ENCODE data around the gene RNF34.
A peak's percentile ranks its signal among the peaks of the same experiment; 100 is the strongest.

Gene RNF34

DNA sequence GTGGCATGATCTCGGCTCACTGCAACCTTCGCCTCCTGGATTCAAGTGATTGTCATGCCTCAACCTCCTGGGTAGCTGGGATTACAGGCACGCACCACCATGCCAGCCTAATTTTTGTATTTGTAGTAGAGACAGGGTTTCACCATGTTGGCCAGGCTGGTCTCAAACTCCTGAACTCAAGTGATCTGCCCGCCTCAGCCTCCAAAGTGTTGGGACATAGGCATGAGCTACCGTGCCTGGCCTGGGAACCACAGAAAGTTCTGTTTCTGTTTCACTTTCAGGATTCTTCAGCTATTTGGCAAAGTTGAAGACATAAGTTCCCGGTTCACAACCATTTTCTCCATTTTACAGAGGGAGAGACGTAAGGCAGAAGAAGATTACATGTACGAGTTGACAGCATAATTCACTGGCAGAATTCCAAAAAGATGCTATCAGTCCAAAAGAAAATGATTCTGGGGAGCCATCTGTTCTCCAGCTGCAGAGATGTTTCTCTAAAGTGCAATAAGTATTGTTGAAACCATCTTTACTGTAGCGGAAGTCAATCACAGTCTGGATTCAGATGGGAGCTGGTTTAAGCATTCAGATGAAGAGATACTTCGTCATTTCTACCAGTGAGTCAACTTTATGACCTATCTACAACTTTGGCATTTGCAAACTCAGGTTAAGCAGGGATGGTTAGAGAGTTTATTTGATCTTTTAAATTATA, 8.1 kb upstream of the RNF34 start:
- no peak for DNase-seq

DNA sequence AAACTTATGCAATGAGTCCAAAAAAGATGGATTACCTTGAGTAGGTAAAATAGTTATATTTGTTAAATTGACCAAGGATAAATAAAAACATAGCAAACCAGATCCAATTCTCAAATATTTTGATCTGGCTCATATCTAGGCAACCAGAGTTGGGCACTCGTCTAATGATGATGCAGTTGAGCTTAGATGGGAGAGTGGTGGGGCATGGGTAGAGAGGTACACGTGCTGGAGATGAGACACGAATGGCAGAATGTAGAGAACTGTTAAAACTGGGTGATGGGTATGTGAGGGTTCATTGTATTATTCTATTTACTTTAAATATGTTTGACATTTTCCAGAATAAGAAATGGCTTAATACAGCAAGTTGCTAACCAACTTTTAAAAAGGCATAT, 7.6 kb upstream of the RNF34 start:
- no peak for DNase-seq

GRCh38 chr12:121397521-121397920, 2.4 kb upstream of the RNF34 start:
- no peak for DNase-seq

GRCh38 chr12:121398355-121398754, 1.6 kb upstream of the RNF34 start:
- DNase-seq = no peak

DNA sequence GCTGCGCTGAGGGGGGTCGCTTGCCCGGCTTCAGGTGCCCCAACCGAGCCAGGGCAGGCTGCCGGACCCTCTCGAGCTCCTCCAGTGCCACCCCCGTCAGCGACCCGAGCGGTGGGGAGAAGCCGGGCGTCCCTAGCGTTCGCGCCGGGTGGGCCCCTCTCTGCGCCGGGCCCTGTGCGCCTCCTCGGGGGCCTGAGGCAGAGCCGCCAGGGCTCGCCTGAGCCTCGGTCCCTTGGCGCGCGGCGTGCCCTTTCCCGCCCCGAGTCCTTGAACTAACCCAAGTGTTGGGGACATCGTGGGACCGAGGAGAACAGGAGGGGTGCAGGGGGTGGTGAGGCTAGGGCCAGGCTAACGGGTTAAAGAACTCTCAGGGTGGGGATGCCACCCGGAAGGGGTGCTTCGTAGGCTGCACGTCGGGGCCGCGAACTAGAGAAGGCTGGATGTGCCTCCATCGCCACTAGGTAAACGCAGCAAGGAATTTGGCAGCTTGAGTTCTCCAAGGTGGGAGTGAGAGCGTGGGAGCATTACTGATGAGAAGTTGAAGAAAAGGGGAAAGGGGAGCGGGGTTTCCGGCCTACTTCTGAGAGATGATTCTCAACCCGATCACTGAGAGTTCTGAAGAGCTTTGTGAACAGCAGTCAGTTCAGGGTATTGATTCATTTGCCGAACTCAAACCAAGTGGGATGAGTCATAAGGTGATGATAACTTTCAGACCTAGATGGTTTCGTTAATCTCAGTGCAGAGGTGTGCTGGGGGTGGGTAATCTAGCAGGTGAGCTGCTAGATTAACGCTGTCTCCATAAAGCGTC, 618 bp downstream of the RNF34 start:
- peak; percentile 97 for DNase-seq

DNA sequence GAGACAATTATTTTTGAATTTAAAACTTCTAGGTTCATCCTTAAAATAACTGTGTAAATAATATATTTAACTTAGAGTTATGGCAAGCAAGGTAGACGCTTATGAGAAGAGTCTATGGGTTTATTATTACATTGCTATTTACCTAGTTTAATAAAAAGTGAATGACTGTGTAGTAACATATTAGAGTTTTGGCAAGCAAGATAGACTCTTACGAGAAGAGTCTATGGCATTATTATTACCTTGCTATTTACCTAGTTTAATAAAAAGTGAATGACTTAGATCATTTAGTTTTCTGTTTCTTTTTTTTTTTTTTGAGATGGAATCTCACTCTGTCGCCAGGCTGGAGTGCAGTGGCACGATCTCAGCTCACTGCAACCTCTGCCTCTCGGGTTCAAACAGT, 3.8 kb downstream of the RNF34 start:
- DNase-seq = no peak

GRCh38 chr12:121404734-121405133, 4.8 kb downstream of the RNF34 start:
- no peak for DNase-seq

DNA sequence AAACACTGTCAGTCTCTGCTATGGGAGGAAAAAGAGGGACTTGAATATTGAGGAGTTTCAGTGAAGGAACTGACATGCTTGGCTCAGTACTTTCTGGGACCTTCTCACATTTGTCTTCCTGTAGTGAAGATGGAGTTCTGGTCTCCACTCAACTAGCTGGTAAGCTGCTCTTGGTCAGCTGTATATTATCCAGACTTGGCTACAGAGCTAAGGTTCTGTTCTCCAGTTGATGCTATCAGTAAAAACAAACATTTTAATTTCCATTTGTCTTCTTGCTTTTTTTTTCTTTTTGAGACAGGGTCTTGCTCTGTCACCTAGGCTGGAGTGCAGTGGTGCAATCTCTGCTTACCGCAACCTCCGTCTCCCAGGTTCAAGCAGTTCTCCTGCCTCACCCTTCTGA, 5.3 kb downstream of the RNF34 start:
- no peak for DNase-seq

DNA sequence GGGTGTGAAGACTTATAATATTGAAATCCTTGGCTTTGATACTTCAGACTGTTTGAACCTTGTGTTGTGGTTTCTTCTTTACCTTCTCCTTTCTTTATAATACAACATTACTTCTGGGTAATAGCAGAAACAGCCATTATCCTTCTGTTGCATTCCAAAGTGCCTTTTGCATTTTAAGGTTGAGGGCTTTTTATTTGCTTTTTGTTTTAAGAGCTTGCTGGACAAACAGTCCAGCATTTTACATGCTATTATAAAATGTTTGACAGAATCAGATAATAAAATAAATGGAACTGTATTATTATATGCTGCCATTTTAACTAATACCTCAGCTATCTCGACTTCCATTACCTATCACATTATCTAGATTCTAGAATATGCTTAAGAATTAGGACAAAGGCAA, 14.0 kb downstream of the RNF34 start:
- no peak for DNase-seq

- no peak for DNase-seq
These were observed 17.9 kb downstream of the RNF34 start for GRCh38 chr12:121417847-121418246.

DNA sequence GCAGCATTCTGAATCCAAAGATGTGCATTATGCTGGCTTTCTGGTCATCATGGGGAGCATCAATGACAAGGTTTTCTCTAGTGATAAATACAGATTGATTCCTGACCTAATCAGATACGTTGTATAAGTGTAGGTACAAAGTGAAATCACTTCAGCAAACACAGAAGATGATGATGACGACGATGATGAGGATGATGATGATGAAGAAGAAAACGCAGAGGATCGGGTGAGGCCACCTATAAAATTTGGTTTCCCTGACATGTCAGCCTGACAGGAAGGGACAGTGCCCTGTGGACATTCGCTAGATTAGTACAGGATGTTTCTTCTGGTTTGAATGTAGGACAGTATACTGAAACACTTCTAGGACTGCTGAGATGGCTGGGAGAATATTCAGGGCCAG, 20.2 kb downstream of the RNF34 start:
- no peak for DNase-seq

- no peak for DNase-seq
These were observed 23.3 kb downstream of the RNF34 start for GRCh38 chr12:121423253-121423652.

- no peak for DNase-seq
These were observed 24.0 kb downstream of the RNF34 start for GRCh38 chr12:121423682-121424623.

DNA sequence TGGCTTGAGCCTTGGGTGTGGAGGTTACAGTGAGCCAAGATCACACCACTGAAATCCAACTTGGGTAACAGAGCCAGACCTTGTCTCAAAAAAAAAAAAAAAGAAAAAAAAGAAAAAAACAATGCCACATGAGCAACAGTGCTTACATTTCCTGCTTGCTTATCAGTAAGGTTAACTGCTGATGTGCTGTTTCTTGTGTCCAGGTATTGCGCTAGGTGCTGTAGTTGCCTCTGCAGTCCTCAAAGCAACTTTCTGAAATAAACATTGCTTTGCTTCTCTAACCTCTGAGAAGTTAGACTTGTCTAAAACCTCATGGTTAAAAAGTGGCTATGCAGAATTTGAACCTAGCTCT, 24.7 kb downstream of the RNF34 start:
- no peak for DNase-seq

DNA sequence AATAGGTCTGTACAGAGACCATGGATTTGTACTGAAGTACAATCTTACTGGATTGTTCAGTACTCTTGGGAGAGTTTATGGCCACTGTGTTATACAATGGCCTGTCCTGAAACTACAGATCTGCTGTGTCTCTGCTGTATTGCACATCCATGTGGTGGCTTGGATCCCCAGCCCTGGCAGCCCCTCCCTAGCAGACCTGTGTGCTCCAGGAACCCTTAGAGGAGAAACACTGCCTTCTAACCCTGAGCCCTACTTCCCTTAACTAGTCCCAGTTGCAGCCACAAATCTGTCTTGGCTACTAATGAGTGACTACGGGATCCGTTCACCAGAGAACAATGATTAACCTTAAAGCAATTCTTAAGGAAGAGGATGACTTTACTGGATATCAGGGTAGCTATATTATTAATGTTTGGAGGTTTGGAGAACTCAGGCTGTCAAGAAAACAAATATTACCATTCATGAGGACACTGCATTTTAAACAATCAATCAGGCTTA, 27.7 kb downstream of the RNF34 start:
- no peak for DNase-seq

- DNase-seq = no peak
These were observed 29.0 kb downstream of the RNF34 start for GRCh38 chr12:121428883-121429282.

DNA sequence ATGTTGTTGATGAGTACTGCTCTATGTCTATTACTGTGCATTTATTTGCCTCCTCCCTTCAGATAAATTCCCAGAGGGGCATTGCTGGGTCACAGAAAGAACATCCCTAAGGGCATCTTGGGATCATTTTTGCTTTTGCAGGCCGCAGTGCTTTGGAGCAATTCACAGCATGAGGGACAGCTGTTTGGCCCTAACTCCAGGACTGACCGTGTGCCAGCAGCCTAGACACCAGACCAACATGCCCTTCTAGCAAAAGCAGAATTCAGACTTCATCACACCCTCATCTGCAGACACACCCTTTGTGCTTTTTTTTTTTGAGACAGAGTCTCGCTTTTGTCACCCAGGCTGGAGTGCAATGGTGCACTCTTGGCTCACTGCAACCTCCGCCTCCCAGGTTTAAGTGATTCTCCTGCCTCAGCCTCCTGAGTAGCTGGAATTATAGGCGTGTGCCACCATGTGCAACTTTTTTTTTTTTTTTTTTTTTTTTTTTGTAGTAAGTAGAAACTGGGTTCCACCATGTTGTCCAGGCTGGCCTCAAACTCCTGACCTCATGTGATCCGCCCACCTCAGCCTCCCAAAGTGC, 31.0 kb downstream of the RNF34 start:
- no peak for DNase-seq

DNA sequence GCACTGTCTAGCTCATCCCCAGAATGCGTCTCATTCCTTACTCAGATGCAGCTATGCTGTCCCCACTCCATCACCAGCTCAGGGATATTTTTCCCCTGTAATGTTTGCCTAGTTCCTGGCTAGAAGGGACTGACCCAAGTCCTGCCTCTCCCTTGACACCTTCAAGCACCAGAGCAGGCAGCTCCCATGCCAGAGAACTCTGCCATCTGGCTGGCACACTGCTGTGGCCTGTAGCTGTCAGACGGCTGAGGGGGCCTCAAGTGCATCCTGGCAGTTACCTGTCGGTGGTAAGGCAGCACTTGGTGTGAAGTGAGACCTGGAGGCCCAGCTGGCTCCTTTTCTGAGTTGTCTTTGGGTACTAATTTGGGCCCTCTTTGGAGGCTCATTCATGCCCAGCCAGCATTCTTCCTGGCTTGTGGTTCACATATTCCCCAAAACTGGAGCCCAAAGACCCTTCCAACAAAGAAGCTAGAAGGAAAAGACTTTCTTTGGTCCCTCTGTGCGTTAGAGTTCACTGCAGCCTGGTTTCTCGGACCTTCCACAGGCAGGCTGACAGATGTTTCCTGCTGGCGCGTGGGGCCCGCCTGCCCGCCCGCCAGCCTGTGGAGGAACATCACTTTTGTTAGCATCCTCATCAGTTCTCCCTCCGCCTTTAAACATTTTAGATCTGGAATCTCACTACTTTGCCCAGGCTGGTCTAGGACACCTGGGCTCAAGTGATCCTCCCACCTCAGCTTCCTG, 33.0 kb downstream of the RNF34 start:
- no peak for DNase-seq

GRCh38 chr12:121436706-121437105, 36.8 kb downstream of the RNF34 start:
- DNase-seq = no peak

DNA sequence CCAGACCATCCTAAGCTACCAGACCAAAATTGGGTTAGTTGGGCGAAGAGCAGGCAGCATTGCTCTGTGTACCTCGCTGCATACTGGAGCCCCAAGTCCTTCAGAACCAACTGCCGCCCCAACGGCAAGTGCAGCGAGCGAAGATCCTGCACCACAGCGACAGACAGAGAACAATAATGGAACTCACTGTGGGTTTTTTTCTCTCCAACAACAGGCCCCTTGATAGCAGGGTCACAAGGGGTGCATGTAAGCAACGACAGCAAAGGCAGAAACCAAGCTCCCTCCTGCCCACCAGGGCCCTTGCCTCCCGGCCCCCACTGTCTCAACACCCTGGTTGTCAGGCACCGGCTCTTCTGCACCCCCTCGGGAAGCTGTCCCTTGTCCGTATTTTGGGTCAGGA, 39.0 kb downstream of the RNF34 start:
- no peak for DNase-seq

DNA sequence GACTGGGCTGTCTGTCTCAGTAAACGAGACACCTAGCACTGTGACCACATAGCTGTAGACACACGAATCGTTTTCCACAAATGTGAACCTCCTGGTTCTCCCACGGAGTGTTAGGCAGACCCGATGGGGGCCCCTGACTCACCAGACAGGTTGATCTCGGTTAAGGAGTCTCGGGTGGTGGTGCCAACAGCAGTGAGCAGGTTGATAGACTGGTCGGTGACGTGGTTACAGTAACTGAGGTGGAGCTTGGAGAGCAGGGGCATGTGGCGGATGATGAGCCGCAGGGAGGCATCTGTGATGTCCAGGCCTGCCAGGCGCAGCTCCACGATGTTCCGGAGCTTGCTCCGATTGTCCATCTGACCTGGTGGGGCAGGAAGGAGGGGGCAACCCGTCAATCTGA, 39.8 kb downstream of the RNF34 start:
- no peak for DNase-seq

DNA sequence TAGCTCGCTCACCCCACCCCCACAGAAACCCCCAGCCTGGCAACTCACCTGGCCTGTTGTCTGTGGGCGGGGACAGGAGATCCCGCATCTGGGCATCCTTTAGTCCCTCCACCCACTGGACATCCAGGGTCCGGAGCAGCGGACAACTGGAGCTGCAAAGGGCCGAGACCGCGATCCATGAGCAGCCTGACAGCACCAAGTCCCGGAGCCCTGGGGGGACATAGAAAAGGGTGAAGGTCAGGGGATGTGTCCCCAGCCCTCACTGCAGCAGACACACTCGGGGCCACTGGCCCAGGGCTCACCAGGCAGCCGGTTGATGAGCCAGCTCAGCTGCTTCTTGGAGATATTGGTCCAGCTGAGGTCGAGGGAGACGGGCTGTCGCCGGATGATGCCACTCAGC, 40.9 kb downstream of the RNF34 start:
- no peak for DNase-seq
